ENCODE data around the gene TXLNB.

Gene TXLNB

DNA sequence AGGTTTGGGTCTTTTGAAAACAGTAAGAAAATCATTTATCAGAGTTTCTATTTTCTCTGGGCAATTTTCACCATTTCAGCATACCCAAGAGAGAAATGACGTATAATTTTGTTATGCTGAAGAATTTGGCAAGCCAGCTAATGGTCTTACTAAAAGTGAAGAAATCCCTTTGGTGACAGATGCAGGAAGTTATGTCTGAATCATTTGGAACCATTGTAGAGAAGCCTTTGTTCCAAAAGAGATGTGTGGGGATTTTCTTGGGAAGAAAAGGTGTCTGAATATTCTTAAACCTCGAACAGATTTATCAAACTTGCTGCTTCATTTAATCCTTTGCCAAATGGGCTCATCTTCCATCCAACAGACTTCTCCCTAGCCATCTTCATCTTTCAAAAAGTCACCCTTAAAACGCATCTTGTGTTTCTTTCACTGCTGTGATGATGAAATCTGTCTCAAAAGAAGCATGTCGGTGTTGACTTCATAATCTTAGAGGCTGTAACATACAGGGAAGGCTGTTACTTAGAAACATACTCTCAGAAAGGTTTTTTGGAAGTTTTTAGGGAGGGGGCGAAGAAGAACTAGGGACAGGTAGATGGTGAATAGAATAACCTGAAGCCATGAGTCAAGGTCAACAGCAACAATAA, 43.1 kb upstream of the TXLNB start:
- TF ChIP-seq, protein P1, sequence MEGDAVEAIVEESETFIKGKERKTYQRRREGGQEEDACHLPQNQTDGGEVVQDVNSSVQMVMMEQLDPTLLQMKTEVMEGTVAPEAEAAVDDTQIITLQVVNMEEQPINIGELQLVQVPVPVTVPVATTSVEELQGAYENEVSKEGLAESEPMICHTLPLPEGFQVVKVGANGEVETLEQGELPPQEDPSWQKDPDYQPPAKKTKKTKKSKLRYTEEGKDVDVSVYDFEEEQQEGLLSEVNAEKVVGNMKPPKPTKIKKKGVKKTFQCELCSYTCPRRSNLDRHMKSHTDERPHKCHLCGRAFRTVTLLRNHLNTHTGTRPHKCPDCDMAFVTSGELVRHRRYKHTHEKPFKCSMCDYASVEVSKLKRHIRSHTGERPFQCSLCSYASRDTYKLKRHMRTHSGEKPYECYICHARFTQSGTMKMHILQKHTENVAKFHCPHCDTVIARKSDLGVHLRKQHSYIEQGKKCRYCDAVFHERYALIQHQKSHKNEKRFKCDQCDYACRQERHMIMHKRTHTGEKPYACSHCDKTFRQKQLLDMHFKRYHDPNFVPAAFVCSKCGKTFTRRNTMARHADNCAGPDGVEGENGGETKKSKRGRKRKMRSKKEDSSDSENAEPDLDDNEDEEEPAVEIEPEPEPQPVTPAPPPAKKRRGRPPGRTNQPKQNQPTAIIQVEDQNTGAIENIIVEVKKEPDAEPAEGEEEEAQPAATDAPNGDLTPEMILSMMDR (IDR thresholded peaks at IDR 0.05) = no peak

DNA sequence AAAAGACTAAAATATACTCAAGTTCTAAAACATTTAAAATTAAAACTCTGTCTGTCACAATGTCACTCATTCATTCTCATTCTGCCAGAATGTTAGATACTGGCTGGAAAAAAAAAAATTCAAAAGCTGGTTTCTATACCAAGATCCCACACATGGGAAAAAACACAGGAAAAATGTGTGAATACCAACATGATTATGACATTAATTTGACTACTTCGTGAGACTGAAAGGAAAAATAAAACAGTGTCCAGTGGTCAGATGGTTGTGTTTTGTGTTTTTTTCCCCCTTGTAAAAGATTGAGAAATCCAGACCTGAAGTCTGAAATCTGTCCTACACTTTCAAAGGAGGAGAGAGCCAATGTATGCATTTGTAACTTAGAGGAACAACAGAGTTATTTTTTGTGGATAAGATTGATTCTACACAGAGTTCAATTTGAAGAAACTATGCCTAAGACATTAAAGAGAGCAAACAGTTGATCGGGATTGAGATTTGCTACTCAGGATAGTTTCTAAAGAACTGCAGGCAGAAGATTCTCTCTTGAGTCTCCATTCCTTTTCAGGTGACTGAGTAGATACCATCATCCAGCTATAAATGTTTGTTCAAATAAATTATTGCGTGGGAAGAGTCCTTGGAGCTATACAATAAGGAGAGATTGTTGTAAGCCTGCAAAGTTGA, 39.2 kb upstream of the TXLNB start:
- TF ChIP-seq, protein P1 (IDR thresholded peaks at IDR 0.05) = no peak

DNA sequence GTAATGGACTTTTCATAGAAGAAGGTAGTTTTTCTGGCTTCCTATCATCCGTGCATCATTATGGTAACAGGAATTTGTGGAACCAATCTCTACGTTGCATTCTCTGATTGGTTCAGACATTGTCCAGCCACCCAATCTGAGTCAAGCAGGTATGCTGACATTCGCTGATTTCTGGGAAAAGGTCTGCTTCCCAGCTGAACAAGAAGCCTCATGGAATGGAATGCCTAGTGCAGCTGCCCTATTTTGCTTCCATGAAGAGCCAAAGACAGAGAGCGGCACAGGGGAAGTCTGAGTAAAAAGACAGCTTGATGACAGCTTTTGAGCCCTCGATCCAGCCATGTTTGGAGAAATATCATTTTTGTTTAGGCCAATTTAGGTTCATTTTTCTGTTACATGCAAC, 38.5 kb upstream of the TXLNB start:
- TF ChIP-seq, protein P1 (IDR thresholded peaks at IDR 0.05) = no peak

DNA sequence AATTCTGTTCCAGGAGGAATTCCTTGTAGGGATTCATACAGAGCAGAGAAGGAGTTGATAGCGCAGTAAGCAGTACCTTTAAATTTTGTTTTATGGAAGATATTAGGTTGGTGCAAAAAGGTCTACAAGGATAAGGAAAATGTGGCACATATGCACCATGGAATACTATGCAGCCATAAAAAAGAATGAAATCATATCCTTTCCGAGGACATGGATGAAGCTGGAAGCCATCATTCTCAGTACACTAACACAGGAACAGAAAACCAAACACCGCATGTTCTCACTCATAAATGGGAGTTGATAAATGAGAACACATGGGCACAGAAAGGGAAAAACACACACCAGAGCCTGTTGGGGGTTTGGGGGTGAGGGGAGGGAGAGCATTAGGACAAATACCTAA, 37.4 kb upstream of the TXLNB start:
- TF ChIP-seq, protein P1 (IDR thresholded peaks at IDR 0.05) = no peak

DNA sequence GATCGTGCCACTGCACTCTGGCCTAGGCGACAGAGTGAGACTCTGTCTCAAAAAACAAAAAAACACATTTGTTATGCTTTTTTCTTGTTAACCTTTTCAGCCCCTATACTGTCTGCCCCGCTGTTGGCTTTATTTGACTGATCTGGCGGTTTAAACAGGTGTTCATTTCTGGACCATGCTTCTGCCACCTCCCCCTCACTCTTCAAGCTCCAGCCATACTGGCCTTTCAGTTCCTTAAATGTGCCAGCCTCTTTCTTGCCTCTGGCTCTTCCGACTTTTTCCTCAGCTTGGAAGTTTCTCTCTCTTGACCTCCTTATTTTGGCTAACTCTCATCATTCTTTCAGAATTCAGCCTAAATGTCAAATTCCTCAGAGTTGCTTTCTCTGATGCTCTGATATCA, 35.2 kb upstream of the TXLNB start:
- TF ChIP-seq, protein P1 (IDR thresholded peaks at IDR 0.05) = no peak

DNA sequence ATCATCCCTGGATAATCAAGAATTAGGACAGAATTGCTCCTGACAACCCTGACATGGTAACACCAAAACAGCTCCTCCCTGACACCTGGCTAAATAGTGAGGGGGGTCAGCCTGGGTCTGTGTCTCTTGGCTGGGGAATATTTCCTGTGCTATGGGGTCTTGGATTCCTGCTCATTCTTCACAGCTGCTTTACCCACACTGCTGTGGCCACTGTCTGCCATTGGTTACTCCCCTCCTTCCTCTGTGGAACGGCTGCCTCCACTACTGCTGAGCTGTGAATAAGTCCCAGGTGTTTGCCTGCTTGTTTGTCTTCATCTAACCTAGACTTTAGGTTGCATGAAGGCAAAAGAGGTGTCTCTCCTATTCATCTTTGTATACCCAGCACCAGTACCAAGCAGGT, 33.9 kb upstream of the TXLNB start:
- TF ChIP-seq, protein P1 (IDR thresholded peaks at IDR 0.05) = no peak

DNA sequence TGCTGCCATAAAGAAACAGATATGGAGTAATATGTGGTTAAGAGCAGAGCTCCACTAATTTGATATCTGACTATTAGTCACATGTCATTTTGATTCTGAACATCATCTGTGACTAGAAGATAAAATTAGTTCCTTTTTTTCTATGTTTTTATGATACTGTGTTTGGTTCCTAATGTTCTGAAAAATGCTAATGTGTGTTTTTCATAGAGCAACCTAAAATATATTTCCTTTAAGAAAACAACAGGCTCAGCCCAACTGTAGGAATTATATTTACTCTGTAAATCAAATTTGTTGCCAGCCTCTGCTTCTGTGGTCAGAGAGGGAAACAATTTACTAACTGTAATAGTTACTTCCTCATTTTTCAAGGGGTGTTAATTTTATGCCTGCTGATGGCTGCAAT, 33.3 kb upstream of the TXLNB start:
- TF ChIP-seq, protein P1 (IDR thresholded peaks at IDR 0.05) = no peak

DNA sequence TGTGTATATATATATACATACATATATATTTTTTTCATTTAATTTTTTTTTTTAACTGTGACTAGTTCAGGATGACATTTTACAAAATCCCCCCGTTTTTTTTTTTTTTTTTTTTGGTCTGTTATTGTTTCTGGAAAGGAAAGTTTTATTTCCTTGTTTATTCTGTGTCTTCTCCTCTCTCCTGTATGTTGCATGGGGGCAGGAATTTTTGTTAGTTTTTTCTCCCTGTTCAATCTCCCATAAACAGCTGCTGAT, 32.4 kb upstream of the TXLNB start:
- TF ChIP-seq, protein P1 (IDR thresholded peaks at IDR 0.05) = no peak
